ENCODE results near the gene PARVA. TPM values are rescaled to one million over a fixed set of nuclear protein-coding genes. Genes with fewer than 3 reads are reported as not detected.

The PARVA gene
- total RNA-seq, 4 donors from 2014 or later = 28.5 to 37.4 (median 32.2) TPM

GRCh38 chr11:12485328-12485727, 108.0 kb downstream of the PARVA start:
- intact Hi-C loops (cut with DNase I) = no loop called here
- Histone ChIP-seq H3K27me3 (no peaks in the 10 kb centered on the region), H3K4me1 (peaks cover 0 to 8% of the 10 kb centered on the region in 2 donors), H3K4me3 (replicated peaks in 1 of 3) (no peak overlapping the region), H3K27ac (no peak overlapping the region), H3K9me3 (no peaks in the 10 kb centered on the region), H3K36me3 (no peaks in the 10 kb centered on the region)
- DNase-seq = no peak
- TF ChIP-seq POLR2A (IDR thresholded peaks at IDR 0.05) = no peak
- peak in 2 of 6 experiments; percentile 34 to 51 for TF ChIP-seq CTCF (IDR thresholded peaks at IDR 0.05)
- 95 to 96% methylated on average over 1 of the region's 1 CpG for WGBS, 2 donors

- H3K9me3 ChIP-seq = no peaks in the 10 kb centered on the region
- no peaks in the 10 kb centered on the region for H3K4me1 ChIP-seq
- TF ChIP-seq POLR2A (IDR thresholded peaks at IDR 0.05) (no peak), CTCF (IDR thresholded peaks at IDR 0.05) (no peak)
- no peak for DNase-seq
- no peak overlapping the region for H3K4me3 ChIP-seq (replicated peaks in 1 of 3)
- H3K27ac ChIP-seq = no peak overlapping the region
- H3K36me3 ChIP-seq = no peaks in the 10 kb centered on the region
- no peaks in the 10 kb centered on the region for H3K27me3 ChIP-seq
- intact Hi-C loops (cut with DNase I) = no loop called here
- 91 to 100% methylated on average over 1 of the region's 1 CpG for WGBS, 2 donors
These were observed 111.9 kb downstream of the PARVA start for GRCh38 chr11:12489246-12489772.

- H3K36me3 ChIP-seq = peaks cover 5 to 7% of the 10 kb centered on the region in 2 donors
- H3K27ac ChIP-seq = no peak overlapping the region
- no peaks in the 10 kb centered on the region for H3K4me1 ChIP-seq
- no peak overlapping the region for H3K4me3 ChIP-seq (replicated peaks in 1 of 3)
- TF ChIP-seq CTCF (IDR thresholded peaks at IDR 0.05) (no peak), POLR2A (IDR thresholded peaks at IDR 0.05) (no peak)
- no peaks in the 10 kb centered on the region for H3K9me3 ChIP-seq
- no peaks in the 10 kb centered on the region for H3K27me3 ChIP-seq
- intact Hi-C loops (cut with DNase I) = no loop called here
- DNase-seq = no peak
These were observed 117.3 kb downstream of the PARVA start for GRCh38 chr11:12494699-12495098.

GRCh38 chr11:12496181-12497025, 119.0 kb downstream of the PARVA start:
- TF ChIP-seq CTCF (IDR thresholded peaks at IDR 0.05) = no peak
- no peak for TF ChIP-seq POLR2A (IDR thresholded peaks at IDR 0.05)
- WGBS, 2 donors = 78 to 81% methylated on average over 6 of the region's 6 CpGs
- Histone ChIP-seq H3K36me3 (peaks cover 5 to 7% of the 10 kb centered on the region in 2 donors), H3K4me3 (replicated peaks in 1 of 3) (no peak overlapping the region), H3K27me3 (no peaks in the 10 kb centered on the region), H3K4me1 (no peaks in the 10 kb centered on the region), H3K27ac (no peak overlapping the region), H3K9me3 (no peaks in the 10 kb centered on the region)
- intact Hi-C loops (cut with DNase I) = no loop called here
- no peak for DNase-seq

GRCh38 chr11:12497431-12497830, 120.1 kb downstream of the PARVA start:
- 88 to 89% methylated on average over 7 of the region's 7 CpGs for WGBS, 2 donors
- DNase-seq = no peak
- intact Hi-C loops (cut with DNase I) = no loop called here
- TF ChIP-seq POLR2A (IDR thresholded peaks at IDR 0.05) (no peak), CTCF (IDR thresholded peaks at IDR 0.05) (no peak)
- no peak overlapping the region for H3K4me3 ChIP-seq (replicated peaks in 1 of 3)
- H3K36me3 ChIP-seq = peaks cover 5 to 7% of the 10 kb centered on the region in 2 donors
- H3K27me3 ChIP-seq = no peaks in the 10 kb centered on the region
- no peak overlapping the region for H3K27ac ChIP-seq
- no peaks in the 10 kb centered on the region for H3K4me1 ChIP-seq
- H3K9me3 ChIP-seq = no peaks in the 10 kb centered on the region

Measured in thyroid gland (tissue), 4 donors.